ENCODE measurements around the gene KIT.

KIT gene

DNA sequence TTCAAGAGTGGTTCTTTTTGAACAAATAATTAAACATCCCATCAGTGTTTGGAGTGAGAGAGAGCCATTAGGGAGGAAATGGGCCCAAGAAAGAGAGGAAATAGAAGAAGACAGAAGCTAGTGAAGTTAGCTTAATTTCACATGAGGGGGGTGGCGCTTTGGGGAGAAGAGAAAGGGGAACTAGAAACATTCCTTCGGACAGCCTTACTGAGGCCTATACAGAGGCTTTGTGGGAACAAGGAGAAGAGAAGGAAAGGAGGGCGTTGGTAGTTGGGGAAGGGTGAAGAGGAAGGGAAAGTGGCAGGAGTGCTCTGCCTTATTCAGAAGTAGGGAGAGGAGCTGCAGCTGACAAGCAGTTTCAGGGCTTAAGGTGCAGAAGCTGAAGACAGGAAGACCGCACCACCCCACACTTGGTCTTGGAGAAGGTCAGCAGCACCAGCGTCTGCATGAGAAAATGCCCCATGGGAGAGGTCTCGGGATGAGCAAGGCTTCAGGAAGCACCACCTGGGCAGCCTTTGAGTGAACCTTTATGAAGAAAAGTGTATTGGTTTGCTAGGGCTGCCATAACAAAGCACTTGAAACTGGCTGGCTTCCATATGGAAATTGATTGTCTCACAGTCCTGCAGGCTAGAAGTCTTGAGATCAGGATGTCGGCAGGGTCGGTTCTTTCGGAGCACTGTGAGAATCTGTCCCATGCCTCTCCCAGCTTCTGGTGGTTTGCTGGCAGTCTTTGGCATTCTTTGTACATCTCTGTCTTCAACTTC lies 85.1 kb downstream of the KIT start:
- no peak for DNase-seq (ENCODE audit: low read depth)
- H3K4me3 ChIP-seq (ENCODE audit: control insufficient read depth, low read depth, low read length) = no peak overlapping the region
- TF ChIP-seq, protein P1, sequence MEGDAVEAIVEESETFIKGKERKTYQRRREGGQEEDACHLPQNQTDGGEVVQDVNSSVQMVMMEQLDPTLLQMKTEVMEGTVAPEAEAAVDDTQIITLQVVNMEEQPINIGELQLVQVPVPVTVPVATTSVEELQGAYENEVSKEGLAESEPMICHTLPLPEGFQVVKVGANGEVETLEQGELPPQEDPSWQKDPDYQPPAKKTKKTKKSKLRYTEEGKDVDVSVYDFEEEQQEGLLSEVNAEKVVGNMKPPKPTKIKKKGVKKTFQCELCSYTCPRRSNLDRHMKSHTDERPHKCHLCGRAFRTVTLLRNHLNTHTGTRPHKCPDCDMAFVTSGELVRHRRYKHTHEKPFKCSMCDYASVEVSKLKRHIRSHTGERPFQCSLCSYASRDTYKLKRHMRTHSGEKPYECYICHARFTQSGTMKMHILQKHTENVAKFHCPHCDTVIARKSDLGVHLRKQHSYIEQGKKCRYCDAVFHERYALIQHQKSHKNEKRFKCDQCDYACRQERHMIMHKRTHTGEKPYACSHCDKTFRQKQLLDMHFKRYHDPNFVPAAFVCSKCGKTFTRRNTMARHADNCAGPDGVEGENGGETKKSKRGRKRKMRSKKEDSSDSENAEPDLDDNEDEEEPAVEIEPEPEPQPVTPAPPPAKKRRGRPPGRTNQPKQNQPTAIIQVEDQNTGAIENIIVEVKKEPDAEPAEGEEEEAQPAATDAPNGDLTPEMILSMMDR (conservative IDR thresholded peaks at IDR 0.05; ENCODE audit: control insufficient read depth, insufficient read depth, low read depth, low read length) = no peak

DNA sequence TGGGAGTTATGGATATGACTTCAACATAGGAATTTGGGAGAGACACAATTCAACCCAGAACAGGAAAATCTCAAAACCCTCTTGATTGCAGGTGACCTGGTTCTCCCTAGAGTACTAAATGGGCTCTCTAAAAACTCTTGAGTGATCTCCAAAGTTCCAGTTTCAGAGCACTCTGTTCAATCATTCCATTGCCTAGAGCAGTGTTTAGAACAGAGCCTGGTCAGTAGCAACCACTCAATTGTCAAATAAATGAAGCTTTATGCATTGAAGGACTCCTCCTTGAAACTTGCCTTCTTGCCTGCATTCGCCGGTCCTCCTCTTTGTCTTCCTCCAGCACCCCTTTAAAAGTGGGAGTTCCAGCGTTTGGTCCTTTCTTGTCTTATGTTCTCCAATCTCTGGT lies 85.8 kb downstream of the KIT start:
- no peak for DNase-seq (ENCODE audit: low read depth)
- TF ChIP-seq, protein P1 (conservative IDR thresholded peaks at IDR 0.05; ENCODE audit: control insufficient read depth, insufficient read depth, low read depth, low read length) = no peak
- no peak overlapping the region for H3K4me3 ChIP-seq (ENCODE audit: control insufficient read depth, low read depth, low read length)

DNA sequence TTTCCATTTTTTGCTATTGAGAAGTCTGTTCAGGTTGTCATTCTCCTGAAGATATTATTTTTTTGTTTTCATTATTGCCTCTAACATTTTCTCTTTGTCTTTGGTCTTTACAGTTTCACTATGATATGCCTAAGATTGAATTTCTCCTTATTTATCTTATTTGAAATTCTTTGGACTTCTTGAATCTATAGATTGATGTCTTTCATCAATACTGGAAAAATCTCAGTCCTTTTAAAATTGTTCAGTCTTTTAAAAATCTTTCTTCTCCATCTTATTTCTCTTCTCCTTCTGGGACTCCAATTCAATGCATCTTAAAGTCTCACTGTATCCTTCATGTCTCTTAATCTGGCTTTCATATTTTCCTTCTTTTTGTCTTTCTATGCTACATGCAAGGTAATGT lies 86.7 kb downstream of the KIT start:
- H3K4me3 ChIP-seq (ENCODE audit: control insufficient read depth, low read depth, low read length) = no peak overlapping the region
- TF ChIP-seq, protein P1 (conservative IDR thresholded peaks at IDR 0.05; ENCODE audit: control insufficient read depth, insufficient read depth, low read depth, low read length) = no peak
- no peak for DNase-seq (ENCODE audit: low read depth)

DNA sequence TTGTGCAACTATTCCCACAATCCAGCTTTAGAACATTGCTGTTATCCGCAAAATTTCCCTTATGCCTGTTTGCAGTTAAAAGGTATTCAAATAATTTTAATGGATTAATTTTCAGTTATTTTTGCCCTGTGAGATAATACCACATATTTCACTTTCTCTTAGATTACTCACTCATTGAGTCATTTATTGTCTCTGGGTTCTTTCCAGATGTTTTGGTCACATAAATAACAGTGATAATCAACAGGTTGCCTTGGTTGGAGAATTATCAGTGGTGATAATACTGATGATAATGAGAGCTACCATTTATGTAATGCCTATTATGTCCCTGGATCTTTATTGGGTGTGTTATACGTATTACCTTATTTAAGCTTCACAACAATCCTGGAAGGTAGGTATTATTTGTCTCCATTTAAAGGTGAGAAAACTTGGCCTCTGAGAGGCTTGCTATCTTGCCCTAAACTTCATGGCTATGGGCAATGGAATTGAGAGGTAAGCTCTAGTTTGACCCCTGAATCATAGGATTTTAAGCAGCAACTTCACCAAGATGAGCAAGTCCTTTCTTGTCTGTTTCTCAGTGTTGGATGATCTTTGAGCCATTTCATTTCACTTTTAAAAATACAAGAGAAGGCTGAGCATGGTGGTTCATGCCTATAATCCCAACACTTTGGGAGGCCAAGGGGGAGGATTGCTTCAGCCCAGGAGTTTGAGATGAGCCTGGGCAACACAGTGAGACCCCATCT lies 87.4 kb downstream of the KIT start:
- no peak overlapping the region for H3K4me3 ChIP-seq (ENCODE audit: control insufficient read depth, low read depth, low read length)
- DNase-seq (ENCODE audit: low read depth) = peak; percentile 25
- TF ChIP-seq, protein P1 (conservative IDR thresholded peaks at IDR 0.05; ENCODE audit: control insufficient read depth, insufficient read depth, low read depth, low read length) = no peak

DNA sequence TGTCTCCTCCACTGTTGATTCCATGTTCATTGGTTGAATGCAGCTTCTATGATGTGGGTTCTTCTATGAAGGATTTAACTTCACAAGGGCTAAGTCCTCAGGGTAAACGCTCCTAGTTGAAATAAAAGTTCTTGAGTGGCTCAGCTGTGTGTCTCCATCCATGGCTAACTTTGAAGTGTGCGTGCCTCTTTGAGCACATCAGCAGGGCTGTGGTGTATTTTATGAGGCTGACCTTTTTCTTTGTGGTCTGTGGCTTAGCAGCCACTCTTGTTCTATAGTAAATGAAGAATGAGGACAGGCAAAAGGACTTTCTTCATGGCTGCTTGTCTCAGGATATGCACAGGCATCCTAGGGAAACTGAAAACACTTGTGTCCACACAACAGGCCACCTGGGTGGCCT lies 88.5 kb downstream of the KIT start:
- no peak for DNase-seq (ENCODE audit: low read depth)
- H3K4me3 ChIP-seq (ENCODE audit: control insufficient read depth, low read depth, low read length) = no peak overlapping the region
- TF ChIP-seq, protein P1 (conservative IDR thresholded peaks at IDR 0.05; ENCODE audit: control insufficient read depth, insufficient read depth, low read depth, low read length) = no peak

DNA sequence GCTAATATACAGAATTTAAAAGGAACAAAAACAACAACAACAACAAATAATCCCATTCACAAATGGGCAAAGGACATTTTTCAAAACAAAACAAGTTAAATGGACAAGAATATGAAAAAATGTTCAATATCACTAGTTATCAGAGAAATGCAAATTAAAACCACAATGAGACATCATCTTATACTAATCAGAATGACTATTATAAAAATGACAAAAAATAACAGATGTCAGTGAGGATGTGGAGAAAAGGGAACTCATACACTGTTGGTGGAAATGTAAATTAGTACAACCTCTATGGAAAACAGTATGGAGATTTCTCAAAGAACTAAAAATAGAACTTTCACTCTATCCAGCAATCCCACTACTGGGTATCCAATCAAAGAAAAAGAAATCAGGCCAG lies 92.6 kb downstream of the KIT start:
- DNase-seq (ENCODE audit: low read depth) = no peak
- H3K4me3 ChIP-seq (ENCODE audit: control insufficient read depth, low read depth, low read length) = no peak overlapping the region
- TF ChIP-seq, protein P1 (conservative IDR thresholded peaks at IDR 0.05; ENCODE audit: control insufficient read depth, insufficient read depth, low read depth, low read length) = no peak
